PFSK-1 (cell line): ENCODE data around the gene TREX2. TPM values are rescaled to one million over a fixed set of nuclear protein-coding genes. Genes with fewer than 3 reads are reported as not detected.

ENCODE experiments used
- FOXP2 ChIP-seq: optimal IDR thresholded peaks from 2 replicates; pipeline ENCODE3; 2011; ENCODE audit warnings: borderline replicate concordance, control low read depth, inconsistent platforms; ENCODE audit not compliant: insufficient read depth; ENCODE audit errors: extremely low read length, extremely low read depth
- POLR2AphosphoS5 ChIP-seq: IDR thresholded peaks from 2 replicates; pipeline ENCODE4 v1.6.1; 2012; ENCODE audit warnings: low read depth, mild to moderate bottlenecking, control low read depth, low read length, moderate library complexity
- REST ChIP-seq, 2 experiments: IDR thresholded peaks; 2 replicates each; pipeline versions ENCODE4 v1.6.1 to v1.8.0; 2011 to 2012; ENCODE audit warnings: low read depth in 2 of 2, low read length in 2 of 2, control low read depth in 1 of 2, inconsistent platforms in 1 of 2, mild to moderate bottlenecking in 1 of 2, moderate library complexity in 1 of 2; ENCODE audit not compliant: insufficient read depth in 1 of 2
- SIN3A ChIP-seq: IDR thresholded peaks from 2 replicates; pipeline ENCODE4 v1.6.1; 2012; ENCODE audit warnings: mild to moderate bottlenecking, low read length, moderate library complexity, borderline replicate concordance; ENCODE audit not compliant: insufficient read depth
- TAF1 ChIP-seq: IDR thresholded peaks from 2 replicates; pipeline ENCODE4 v1.6.1; 2012; ENCODE audit warnings: low read length, control low read depth, borderline replicate concordance; ENCODE audit not compliant: insufficient read depth
- polyA plus RNA-seq: library from polyadenylated mRNA; unstranded; fragments of >200 nt; gene quantifications from one replicate; pipeline ENCODE4 v1.2.1, GENCODE V29; 2012; ENCODE audit warnings: low read depth, missing spikeins; ENCODE audit not compliant: insufficient read length

The TREX2 gene
- polyA plus RNA-seq, result 0.78 TPM

- no peak for TF ChIP-seq REST (IDR thresholded peaks at IDR 0.05; ENCODE audit: insufficient read depth in 1 of 2, low read depth in 2 of 2, low read length in 2 of 2)
- no peak for TF ChIP-seq TAF1
- TF ChIP-seq POLR2AphosphoS5, result no peak
- TF ChIP-seq SIN3A, result no peak
- TF ChIP-seq FOXP2, result no peak
These were observed at the start of gene TREX2 for GRCh38 chrX:153445856-153446635. TSS of gene TREX2 (minus strand) at chrX:153446056. CDS start at chrX:153445430, 626 bp downstream.

GRCh38 chrX:153495362-153495751 lies 49.5 kb upstream of the TREX2 start:
- no peak for TF ChIP-seq REST (IDR thresholded peaks at IDR 0.05; ENCODE audit: insufficient read depth in 1 of 2, low read depth in 2 of 2, low read length in 2 of 2)
- no peak for TF ChIP-seq TAF1
- no peak for TF ChIP-seq SIN3A
- no peak for TF ChIP-seq POLR2AphosphoS5
- TF ChIP-seq FOXP2, result no peak

GRCh38 chrX:153494541-153495361 lies 48.9 kb upstream of the TREX2 start, which contains the start of gene BGN:
TSS of gene BGN (plus strand) at chrX:153494980. CDS start at chrX:153504632, 9,652 bp downstream.
- TF ChIP-seq REST (IDR thresholded peaks at IDR 0.05; ENCODE audit: insufficient read depth in 1 of 2, low read depth in 2 of 2, low read length in 2 of 2) (no peak), TAF1 (peak; percentile 14; the same call in 1 of the 2 replicates), POLR2AphosphoS5 (peak; percentile 66; the same call in 1 of the 2 replicates)

- TF ChIP-seq POLR2AphosphoS5 (no peak), REST (IDR thresholded peaks at IDR 0.05; ENCODE audit: insufficient read depth in 1 of 2, low read depth in 2 of 2, low read length in 2 of 2) (no peak), TAF1 (no peak), SIN3A (no peak), FOXP2 (no peak)
These were observed 48.2 kb upstream of the TREX2 start for GRCh38 chrX:153494061-153494460.
